HUES48 (cell line): ENCODE data around the gene LIMS1.
"Not testable (repeated sequence)": the region's sequence is repeated elsewhere in the genome, so short reads cannot be mapped to it uniquely, and the experiment has no call there.

Experiments
- H3K27ac ChIP-seq: one replicate; pipeline ENCODE4 v1.7.0; 2013; ENCODE audit warnings: low read depth, low read length, inconsistent platforms
- H3K27me3 ChIP-seq: 2 replicates; pipeline ENCODE4 v1.6.1; 2013; ENCODE audit warnings: mild to moderate bottlenecking, low read length; ENCODE audit not compliant: control insufficient read depth, insufficient read depth
- H3K36me3 ChIP-seq: 2 replicates; pipeline ENCODE4 v1.6.1; 2013; ENCODE audit warnings: low read length; ENCODE audit not compliant: control insufficient read depth, insufficient read depth
- H3K4me1 ChIP-seq: 2 replicates; pipeline ENCODE4 v1.6.1; 2013; ENCODE audit warnings: mild to moderate bottlenecking, low read length; ENCODE audit not compliant: control insufficient read depth, insufficient read depth
- H3K4me3 ChIP-seq: 2 replicates; pipeline ENCODE4 v1.5.1; 2013; ENCODE audit warnings: mild to moderate bottlenecking, low read depth, low read length
- H3K9ac ChIP-seq: 2 replicates; pipeline ENCODE4 v1.6.1; 2013; ENCODE audit warnings: mild to moderate bottlenecking, low read depth, low read length, moderate library complexity
- H3K9me3 ChIP-seq: 2 replicates; pipeline ENCODE4 v1.6.1; 2013; ENCODE audit warnings: low read length; ENCODE audit not compliant: control insufficient read depth, insufficient read depth

The LIMS1 gene

GRCh38 chr2:108552566-108552965, 18.3 kb downstream of the LIMS1 start:
- no peaks in the 10 kb centered on the region for H3K27me3 ChIP-seq
- no peak overlapping the region for H3K27ac ChIP-seq
- peaks cover 10% of the 10 kb centered on the region for H3K4me1 ChIP-seq

GRCh38 chr2:108553209-108553919, 19.1 kb downstream of the LIMS1 start:
- Histone ChIP-seq H3K9me3 (no peaks in the 10 kb centered on the region), H3K27me3 (no peaks in the 10 kb centered on the region), H3K27ac (no peak overlapping the region), H3K4me3 (no peak overlapping the region), H3K4me1 (peaks cover 10% of the 10 kb centered on the region), H3K36me3 (no peaks in the 10 kb centered on the region), H3K9ac (no peak overlapping the region)

More at GRCh38 chr2:108552566-108552965, 18.3 kb downstream of the LIMS1 start:
- Histone ChIP-seq H3K4me3 (no peak overlapping the region), H3K36me3 (no peaks in the 10 kb centered on the region), H3K9me3 (no peaks in the 10 kb centered on the region), H3K9ac (no peak overlapping the region)

DNA sequence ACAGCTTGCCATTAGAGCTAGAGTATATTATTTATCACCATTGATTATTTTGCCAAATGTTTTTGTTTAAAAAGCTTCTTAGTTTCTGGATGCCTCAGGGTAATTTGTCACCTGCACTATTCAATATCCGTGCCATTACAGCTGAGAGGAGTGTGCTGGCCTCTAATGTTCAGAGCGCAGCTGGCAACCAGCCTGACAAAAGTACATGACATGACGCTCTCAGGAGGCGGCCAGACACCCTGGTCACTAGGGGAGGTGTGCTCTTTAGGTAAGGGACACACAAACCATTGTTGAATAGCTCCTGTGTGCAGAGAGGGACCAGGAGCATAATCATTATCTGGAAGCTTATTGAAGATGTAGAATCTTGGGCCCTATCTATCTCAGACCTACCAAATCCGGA, 20.3 kb downstream of the LIMS1 start:
- Histone ChIP-seq H3K9ac (no peak overlapping the region), H3K36me3 (no peaks in the 10 kb centered on the region), H3K9me3 (no peaks in the 10 kb centered on the region), H3K4me1 (peaks cover 10% of the 10 kb centered on the region), H3K27me3 (no peaks in the 10 kb centered on the region), H3K27ac (no peak overlapping the region), H3K4me3 (no peak overlapping the region)

DNA sequence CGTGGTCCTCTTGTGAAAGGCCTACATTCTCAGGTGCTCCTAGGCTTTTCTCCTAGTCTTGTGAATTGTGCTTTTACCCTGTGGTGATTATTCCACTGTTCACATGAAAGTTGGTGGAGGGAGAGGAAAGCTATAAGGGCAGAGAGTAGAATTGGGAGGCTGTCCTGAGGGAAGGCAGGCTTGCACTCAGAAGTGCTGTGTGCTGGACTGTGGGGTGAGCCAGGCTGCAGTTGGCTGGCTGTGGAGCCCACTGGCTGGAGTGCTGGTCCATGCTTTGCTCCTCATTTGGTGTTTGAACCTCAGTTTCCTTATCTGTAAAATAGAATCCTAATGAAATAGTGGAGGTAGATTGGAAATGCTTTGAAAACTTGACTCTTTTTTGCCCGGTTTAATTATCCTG, 21.3 kb downstream of the LIMS1 start:
- Histone ChIP-seq H3K27ac (no peak overlapping the region), H3K27me3 (no peaks in the 10 kb centered on the region), H3K9ac (no peak overlapping the region), H3K4me1 (peaks cover 18% of the 10 kb centered on the region), H3K36me3 (no peaks in the 10 kb centered on the region), H3K4me3 (no peak overlapping the region), H3K9me3 (no peaks in the 10 kb centered on the region)

DNA sequence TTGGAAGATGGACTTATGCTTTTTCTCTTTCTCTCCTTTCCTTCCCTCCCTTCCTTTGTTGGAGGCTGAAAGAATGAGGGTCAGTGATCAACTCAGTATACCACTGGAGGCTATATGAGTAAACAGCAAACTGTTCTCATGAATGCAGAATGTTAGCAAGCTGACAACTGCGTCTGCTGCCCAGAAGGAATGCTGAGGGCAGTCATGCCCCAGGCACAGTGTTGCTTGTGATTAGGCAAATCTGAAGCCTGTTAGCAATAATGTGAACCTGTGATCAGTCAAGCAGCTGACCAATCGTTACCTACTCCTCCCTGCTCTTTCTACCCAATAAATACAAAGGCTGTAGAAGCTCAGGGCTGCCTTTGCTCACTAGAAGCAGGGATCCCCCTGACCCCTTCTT, 22.3 kb downstream of the LIMS1 start:
- peaks cover 22% of the 10 kb centered on the region for H3K4me1 ChIP-seq
- not testable (repeated sequence) for H3K9ac ChIP-seq, H3K9me3 ChIP-seq, H3K27me3 ChIP-seq, H3K27ac ChIP-seq, H3K4me3 ChIP-seq, H3K36me3 ChIP-seq

GRCh38 chr2:108560241-108560811, 26.1 kb downstream of the LIMS1 start:
- H3K9me3 ChIP-seq = no peaks in the 10 kb centered on the region
- no peaks in the 10 kb centered on the region for H3K36me3 ChIP-seq
- H3K27me3 ChIP-seq = no peaks in the 10 kb centered on the region
- peak overlapping the region; percentile 74 for H3K27ac ChIP-seq
- H3K4me3 ChIP-seq = no peak overlapping the region
- no peak overlapping the region for H3K9ac ChIP-seq
- H3K4me1 ChIP-seq = peaks cover 11% of the 10 kb centered on the region; the same call in 1 of the 2 replicates

GRCh38 chr2:108560895-108561530, 26.7 kb downstream of the LIMS1 start:
- Histone ChIP-seq H3K4me1 (peaks cover 11% of the 10 kb centered on the region; the same call in 1 of the 2 replicates), H3K9me3 (no peaks in the 10 kb centered on the region), H3K4me3 (no peak overlapping the region), H3K9ac (no peak overlapping the region), H3K27me3 (no peaks in the 10 kb centered on the region), H3K27ac (peak overlapping the region; percentile 44), H3K36me3 (no peaks in the 10 kb centered on the region)

DNA sequence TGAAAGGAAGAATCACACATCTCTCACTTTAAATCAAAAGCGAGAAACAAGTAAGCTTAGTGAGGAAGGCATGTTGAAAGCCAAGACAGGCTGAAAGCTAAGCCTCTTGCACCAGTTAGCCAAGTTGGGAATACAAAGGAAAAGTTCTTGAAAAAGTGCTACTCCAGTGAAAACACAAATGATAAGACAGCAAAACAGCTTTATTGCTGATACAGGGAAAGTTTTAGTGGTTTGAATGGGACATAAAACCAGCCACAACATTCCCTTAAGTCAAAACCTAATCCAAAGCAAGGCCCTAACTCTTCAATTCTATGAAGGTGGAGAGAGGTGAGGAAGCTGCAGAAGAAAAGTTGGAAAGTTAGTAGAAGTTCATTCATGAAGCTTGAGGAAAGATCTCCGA, 28.0 kb downstream of the LIMS1 start:
- Histone ChIP-seq H3K27ac (no peak overlapping the region), H3K9me3 (no peaks in the 10 kb centered on the region), H3K9ac (no peak overlapping the region), H3K36me3 (no peaks in the 10 kb centered on the region), H3K27me3 (no peaks in the 10 kb centered on the region), H3K4me3 (no peak overlapping the region), H3K4me1 (peaks cover 11% of the 10 kb centered on the region; the same call in 1 of the 2 replicates)

DNA sequence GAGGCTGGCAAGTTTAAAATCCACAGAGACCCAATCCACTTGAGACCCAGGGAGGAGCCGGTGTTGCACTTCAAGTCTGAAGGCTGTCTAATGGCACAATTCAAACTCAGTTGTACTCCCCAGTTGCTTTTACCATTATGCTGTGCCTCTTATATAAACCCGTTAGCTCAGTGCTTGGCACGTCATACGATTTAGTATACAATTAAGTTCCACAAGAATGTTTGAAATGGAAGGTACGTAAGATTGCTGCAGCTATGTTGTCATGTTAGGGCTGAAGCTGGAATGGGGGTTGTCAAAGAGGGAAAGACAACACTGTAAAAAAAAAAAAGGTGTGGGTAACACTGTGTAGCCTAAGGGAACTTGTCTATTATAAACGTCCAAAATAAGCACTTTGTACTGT, 30.2 kb downstream of the LIMS1 start:
- Histone ChIP-seq H3K9ac (no peak overlapping the region), H3K27me3 (no peaks in the 10 kb centered on the region), H3K27ac (no peak overlapping the region), H3K9me3 (no peaks in the 10 kb centered on the region), H3K4me3 (no peak overlapping the region), H3K4me1 (peaks cover 11% of the 10 kb centered on the region; the same call in 1 of the 2 replicates), H3K36me3 (no peaks in the 10 kb centered on the region)

- H3K27ac ChIP-seq = no peak overlapping the region
- H3K36me3 ChIP-seq = no peaks in the 10 kb centered on the region
- no peaks in the 10 kb centered on the region for H3K9me3 ChIP-seq
- H3K4me1 ChIP-seq = peaks cover under 1% of the 10 kb centered on the region; the same call in 1 of the 2 replicates
- H3K4me3 ChIP-seq = no peak overlapping the region
- H3K27me3 ChIP-seq = no peaks in the 10 kb centered on the region
- H3K9ac ChIP-seq = no peak overlapping the region
Observed at GRCh38 chr2:108565778-108566375, 31.6 kb downstream of the LIMS1 start.

DNA sequence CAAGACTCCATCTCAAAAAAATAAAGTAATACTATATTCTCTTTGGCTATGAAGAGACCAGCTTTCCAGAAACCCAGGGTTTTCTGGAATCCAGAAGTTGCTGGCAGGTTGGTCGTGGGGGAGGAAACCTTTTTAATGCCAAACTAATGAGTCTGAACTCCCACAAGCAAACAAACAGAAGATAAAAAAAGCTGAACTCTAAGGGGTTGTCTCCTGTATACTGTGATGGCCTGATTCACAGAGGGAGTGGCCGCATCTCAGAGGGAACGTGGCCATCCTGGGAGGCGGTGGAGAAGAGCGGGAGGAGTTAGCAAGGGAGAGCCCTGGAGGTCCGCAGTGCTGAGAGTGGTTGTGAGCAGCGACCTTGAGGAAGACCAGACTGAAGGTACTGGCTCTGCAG, 36.1 kb downstream of the LIMS1 start:
- Histone ChIP-seq H3K27me3 (no peaks in the 10 kb centered on the region), H3K4me3 (no peak overlapping the region), H3K9me3 (no peaks in the 10 kb centered on the region), H3K36me3 (no peaks in the 10 kb centered on the region), H3K4me1 (peaks cover 14% of the 10 kb centered on the region), H3K9ac (no peak overlapping the region), H3K27ac (no peak overlapping the region)
